GM12873 (cell line): ENCODE results near the gene STK10.
A peak's percentile ranks its signal among the peaks of the same experiment; 100 is the strongest.

Experiments
- CTCF ChIP-seq: IDR thresholded peaks from 2 replicates; pipeline ENCODE4 v1.5.1; 2012; ENCODE audit warnings: low read depth, mild to moderate bottlenecking, moderate library complexity, low read length, control low read depth; ENCODE audit not compliant: insufficient read depth; ENCODE audit errors: missing control alignments

STK10 gene

GRCh38 chr5:172006321-172007174 lies 181.5 kb downstream of the STK10 start, which contains the start of gene FBXW11:
Gene FBXW11, minus strand, starts transcription at chr5:172006638. Its CDS starts 136 bp downstream, at chr5:172006502.
- TF ChIP-seq CTCF: no peak

- TF ChIP-seq CTCF: no peak
Observed at GRCh38 chr5:172005708-172006320, 182.2 kb downstream of the STK10 start.

- TF ChIP-seq CTCF: no peak
Observed at GRCh38 chr5:172004824-172005237, 183.2 kb downstream of the STK10 start.

- no peak for TF ChIP-seq CTCF
Observed at GRCh38 chr5:172003746-172004145, 184.3 kb downstream of the STK10 start.

GRCh38 chr5:172002840-172003512 lies 185.0 kb downstream of the STK10 start:
- no peak for TF ChIP-seq CTCF

GRCh38 chr5:172002310-172002709 lies 185.7 kb downstream of the STK10 start:
- peak; percentile 66 for TF ChIP-seq CTCF

- no peak for TF ChIP-seq CTCF
Observed at GRCh38 chr5:171999877-172000276, 188.1 kb downstream of the STK10 start.
